Activated naive CD4-positive, alpha-beta T cell treated with anti-CD3 and anti-CD28 coated beads for 36 hours (primary cell): ENCODE data around the gene TMEM161B. TPM values are rescaled to one million over a fixed set of nuclear protein-coding genes. Genes with fewer than 3 reads are reported as not detected.

Experiments used
- CTCF ChIA-PET: fragments of 350-600 bp; sonication (Branson Sonifier 250); formaldehyde crosslinking; loops from one replicate; lab custom pipeline; 2021; ENCODE audit warnings: antibody characterized with exemption; lab: Charles Lee
- DNase-seq: peaks from one replicate; pipeline ENCODE4 v3.0.0-alpha.2; 2020
- H3K27ac Mint-ChIP-seq: one replicate; pipeline ENCODE4 v1.8.0; 2021; ENCODE audit warnings: mild to moderate bottlenecking, mixed read lengths
- H3K27me3 Mint-ChIP-seq: one replicate; pipeline ENCODE4 v1.8.0; 2021; ENCODE audit warnings: low read depth, mixed read lengths
- H3K36me3 Mint-ChIP-seq: one replicate; pipeline ENCODE4 v1.8.0; 2021; ENCODE audit warnings: low read depth, mixed read lengths
- H3K4me1 Mint-ChIP-seq: one replicate; pipeline ENCODE4 v1.8.0; 2021; ENCODE audit warnings: low read depth, mixed read lengths
- H3K4me3 Mint-ChIP-seq: one replicate; pipeline ENCODE4 v1.8.0; 2021; ENCODE audit warnings: mild to moderate bottlenecking, moderate library complexity, mixed read lengths
- H3K9me3 Mint-ChIP-seq: one replicate; pipeline ENCODE4 v1.8.0; 2021; ENCODE audit warnings: mixed read lengths
- intact Hi-C: fragments of 100-400 bp; cut with micrococcal nuclease; formaldehyde crosslinking; loops from one replicate; pipeline ENCODE4 v1.15.1; 2023
- total RNA-seq, 2 experiments: library from RNA; stranded (reverse); gene quantifications; one replicate each; pipeline ENCODE4 v1.2.3, GENCODE V29; 2021

The TMEM161B gene
- total RNA-seq, 2 experiments from 2014 or later: 18.0 to 18.1 TPM

GRCh38 chr5:88150747-88151146, 117.9 kb downstream of the TMEM161B start:
- Mint-ChIP-seq H3K4me3 (no peak overlapping the region), H3K27ac (no peak overlapping the region), H3K27me3 (peaks cover 40% of the 10 kb centered on the region), H3K4me1 (peaks cover 1% of the 10 kb centered on the region), H3K9me3 (peaks cover 5% of the 10 kb centered on the region), H3K36me3 (no peaks in the 10 kb centered on the region)
- CTCF ChIA-PET: no interaction called here
- intact Hi-C loops: no loop called here
- DNase-seq: no peak

- Mint-ChIP-seq H3K4me1 (peaks cover 9% of the 10 kb centered on the region), H3K9me3 (no peaks in the 10 kb centered on the region), H3K27ac (no peak overlapping the region), H3K4me3 (peak overlapping the region; percentile 34), H3K36me3 (no peaks in the 10 kb centered on the region), H3K27me3 (peaks cover 41% of the 10 kb centered on the region)
- intact Hi-C loops: loop anchor here (10.0 kb wide), 2 partner anchors 739 to 1531 kb away; partner anchors contain the start of genes COX7C and MEF2C
- no peak for DNase-seq
- CTCF ChIA-PET: interaction anchor here (1.4 kb wide), 1 partner anchor 515 kb away, joined by 3 read pairs; no protein-coding TSS in a partner anchor
Measured at GRCh38 chr5:88145611-88146467, 122.8 kb downstream of the TMEM161B start.

- Mint-ChIP-seq H3K36me3 (no peaks in the 10 kb centered on the region), H3K9me3 (no peaks in the 10 kb centered on the region), H3K4me1 (peaks cover 9% of the 10 kb centered on the region), H3K4me3 (peak overlapping the region; percentile 34), H3K27me3 (peaks cover 40% of the 10 kb centered on the region), H3K27ac (no peak overlapping the region)
- intact Hi-C loops: loop anchor here (10.0 kb wide), 2 partner anchors 740 to 1530 kb away; partner anchors contain the start of genes COX7C and MEF2C
- CTCF ChIA-PET: interaction anchor here (1.4 kb wide), 1 partner anchor 515 kb away, joined by 3 read pairs; no protein-coding TSS in a partner anchor
- DNase-seq: no peak
Measured at GRCh38 chr5:88145221-88145610, 123.4 kb downstream of the TMEM161B start.
